Esophagus muscularis mucosa (tissue), 4 donors: Measurements from ENCODE around the gene SART1. TPM values are rescaled to one million over a fixed set of nuclear protein-coding genes. Genes with fewer than 3 reads are reported as not detected.
"Not testable (repeated sequence)": the region's sequence is repeated elsewhere in the genome, so short reads cannot be mapped to it uniquely, and the experiment has no call there.

Experiments used
- DNase-seq: peaks from one replicate; pipeline ENCODE4 v3.0.0-alpha.2; 2017; ENCODE audit errors: extremely low spot score
- H3K27ac ChIP-seq, 4 donors: fragments of 200-600 bp; sonication (generic); replicated peaks in 1 of 4; 1 replicate in 3 of 4; 2 replicates in 1 of 4; pipeline ENCODE4 v1.5.1; 2016 to 2019; ENCODE audit warnings: mild to moderate bottlenecking in 1 of 4
- H3K27me3 ChIP-seq, 4 donors: fragments of 200-600 bp; sonication (generic); one replicate each; pipeline versions ENCODE4 v1.5.1 to v1.6.0; 2016 to 2019
- H3K36me3 ChIP-seq, 4 donors: fragments of 200-600 bp; sonication (generic); one replicate each; pipeline ENCODE4 v1.5.1; 2016 to 2019
- H3K4me1 ChIP-seq, 4 donors: fragments of 200-600 bp; sonication (generic); one replicate each; pipeline ENCODE4 v1.5.1; 2016 to 2019
- H3K4me3 ChIP-seq, 4 donors: fragments of 200-600 bp; sonication (generic); 1 replicate in 2 of 4; 2 replicates in 2 of 4; pipeline ENCODE4 v1.5.1; 2016 to 2019; ENCODE audit warnings: mild to moderate bottlenecking in 4 of 4, moderate library complexity in 1 of 4
- H3K9me3 ChIP-seq, 4 donors: fragments of 200-600 bp; sonication (generic); 1 replicate in 3 of 4; 2 replicates in 1 of 4; pipeline ENCODE4 v1.5.1; 2016 to 2019
- EP300 ChIP-seq: sonication (generic); formaldehyde crosslinking; IDR thresholded peaks from one replicate; pipeline ENCODE4 v1.6.1; 2017; ENCODE audit warnings: antibody characterized with exemption
- POLR2A ChIP-seq: fragments of 450-650 bp; IDR thresholded peaks from one replicate; pipeline ENCODE4 v1.6.1; 2017; ENCODE audit warnings: antibody characterized with exemption, moderate library complexity, mild to moderate bottlenecking, low read depth
- POLR2AphosphoS5 ChIP-seq, 2 donors: sonication (generic); formaldehyde crosslinking; IDR thresholded peaks; one replicate each; pipeline ENCODE4 v1.6.1; 2017; ENCODE audit warnings: antibody characterized with exemption in 2 of 2
- WGBS: methylation state at CpG from one replicate; pipeline ENCODE4 v1.1.5; 2018; 5-methylcytosine and 5-hydroxymethylcytosine counted together
- intact Hi-C: fragments of 100-400 bp; cut with DNase I; formaldehyde crosslinking; loops from one replicate; pipeline ENCODE4 v1.15.1; 2023
- total RNA-seq, 4 donors: library from RNA; depleted of rRNA; stranded (reverse); fragments of >200 nt; gene quantifications; one replicate each; pipeline versions ENCODE4 v1.1.0 to v1.2.1, GENCODE V29; 2016
- TF ChIP-seq, protein P1 (sequence below), 3 experiments: fragments of 200-600 bp in 2 of 3; fragments of 450-650 bp in 1 of 3; sonication (generic) in 2 of 3; IDR thresholded peaks; one replicate each; pipeline ENCODE4 v1.5.1; 2017 to 2019; ENCODE audit warnings: antibody characterized with exemption in 3 of 3, mild to moderate bottlenecking in 2 of 3, moderate library complexity in 1 of 3

SART1 gene
- total RNA-seq, 4 donors from 2014 or later: 47.8 to 65.0 (median 58.7) TPM

DNA sequence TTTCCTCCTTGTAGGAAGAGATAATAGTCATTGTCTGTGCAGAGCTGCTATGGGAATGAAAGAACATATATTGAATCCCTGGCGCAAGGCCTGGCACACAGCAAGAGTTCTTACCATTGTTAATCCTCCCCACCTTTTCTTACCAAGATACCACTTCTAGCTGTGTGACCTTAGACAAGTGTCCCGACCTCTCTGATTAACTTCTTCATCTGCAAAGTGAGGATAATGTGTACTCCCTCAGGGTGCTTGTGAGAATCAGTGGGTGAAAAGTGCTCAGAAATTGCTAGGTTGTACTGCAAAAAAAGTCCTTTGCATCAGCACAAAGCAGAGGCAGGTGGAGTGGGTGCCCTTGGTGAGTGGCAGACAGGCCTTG, 46.5 kb downstream of the SART1 start:
- peaks cover 15 to 26% (median 17%) of the 10 kb centered on the region in 4 donors for H3K4me1 ChIP-seq
- WGBS: 89% methylated on average over 2 of the region's 2 CpGs
- peaks cover 0 to 28% (median 27%) of the 10 kb centered on the region in 4 donors for H3K36me3 ChIP-seq
- no peaks in the 10 kb centered on the region for H3K9me3 ChIP-seq
- H3K4me3 ChIP-seq: no peak overlapping the region
- H3K27ac ChIP-seq: no peak overlapping the region
- TF ChIP-seq EP300: no peak
- TF ChIP-seq, protein P1, sequence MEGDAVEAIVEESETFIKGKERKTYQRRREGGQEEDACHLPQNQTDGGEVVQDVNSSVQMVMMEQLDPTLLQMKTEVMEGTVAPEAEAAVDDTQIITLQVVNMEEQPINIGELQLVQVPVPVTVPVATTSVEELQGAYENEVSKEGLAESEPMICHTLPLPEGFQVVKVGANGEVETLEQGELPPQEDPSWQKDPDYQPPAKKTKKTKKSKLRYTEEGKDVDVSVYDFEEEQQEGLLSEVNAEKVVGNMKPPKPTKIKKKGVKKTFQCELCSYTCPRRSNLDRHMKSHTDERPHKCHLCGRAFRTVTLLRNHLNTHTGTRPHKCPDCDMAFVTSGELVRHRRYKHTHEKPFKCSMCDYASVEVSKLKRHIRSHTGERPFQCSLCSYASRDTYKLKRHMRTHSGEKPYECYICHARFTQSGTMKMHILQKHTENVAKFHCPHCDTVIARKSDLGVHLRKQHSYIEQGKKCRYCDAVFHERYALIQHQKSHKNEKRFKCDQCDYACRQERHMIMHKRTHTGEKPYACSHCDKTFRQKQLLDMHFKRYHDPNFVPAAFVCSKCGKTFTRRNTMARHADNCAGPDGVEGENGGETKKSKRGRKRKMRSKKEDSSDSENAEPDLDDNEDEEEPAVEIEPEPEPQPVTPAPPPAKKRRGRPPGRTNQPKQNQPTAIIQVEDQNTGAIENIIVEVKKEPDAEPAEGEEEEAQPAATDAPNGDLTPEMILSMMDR (IDR thresholded peaks at IDR 0.05): no peak
- TF ChIP-seq POLR2AphosphoS5 (IDR thresholded peaks at IDR 0.05): no peak
- TF ChIP-seq POLR2A: no peak
- H3K27me3 ChIP-seq: peaks cover 0 to 17% (median 15%) of the 10 kb centered on the region in 4 donors
- DNase-seq: no peak
- intact Hi-C loops: no loop called here

DNA sequence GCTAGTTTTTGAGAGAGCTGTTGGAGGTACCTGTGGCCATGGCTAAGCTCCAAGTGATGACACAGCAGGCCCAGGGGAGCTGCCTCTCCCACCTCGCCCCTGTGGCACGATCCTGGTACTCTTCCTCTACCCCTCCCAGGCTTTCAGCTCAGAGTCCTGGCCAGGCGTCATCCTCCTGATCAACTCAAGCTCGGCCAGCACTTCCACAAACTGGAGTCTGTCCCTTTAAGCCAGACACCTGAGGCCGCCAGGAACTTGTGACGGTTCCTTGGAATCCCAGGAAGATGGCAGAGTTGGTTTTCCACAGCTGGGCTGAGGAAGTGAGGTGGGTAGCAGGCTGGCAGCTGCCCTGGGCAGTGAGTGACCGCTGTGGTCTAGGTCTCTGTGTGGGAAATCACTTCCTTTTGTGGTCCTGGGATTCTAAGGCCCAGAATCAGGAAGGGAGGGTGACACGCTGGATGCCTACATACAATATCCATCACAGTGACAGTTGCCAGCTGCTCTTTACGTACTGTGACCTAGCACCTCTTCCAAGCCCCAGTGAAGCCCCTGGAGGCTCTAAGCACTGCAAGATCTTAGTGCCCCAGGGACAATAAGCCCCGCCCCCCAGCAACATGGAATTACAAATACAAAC, 47.1 kb downstream of the SART1 start:
- Histone ChIP-seq H3K4me3 (no peak overlapping the region), H3K27ac (no peak overlapping the region), H3K4me1 (peaks cover 10 to 21% (median 12%) of the 10 kb centered on the region in 4 donors), H3K9me3 (no peaks in the 10 kb centered on the region), H3K27me3 (peaks cover 0 to 22% (median 20%) of the 10 kb centered on the region in 4 donors), H3K36me3 (peaks cover 0 to 28% (median 25%) of the 10 kb centered on the region in 4 donors)
- TF ChIP-seq POLR2A (no peak), EP300 (no peak), POLR2AphosphoS5 (IDR thresholded peaks at IDR 0.05) (no peak)
- TF ChIP-seq, protein P1 (IDR thresholded peaks at IDR 0.05): no peak
- DNase-seq: no peak
- intact Hi-C loops: no loop called here
- WGBS: 46% methylated on average over 7 of the region's 10 CpGs

DNA sequence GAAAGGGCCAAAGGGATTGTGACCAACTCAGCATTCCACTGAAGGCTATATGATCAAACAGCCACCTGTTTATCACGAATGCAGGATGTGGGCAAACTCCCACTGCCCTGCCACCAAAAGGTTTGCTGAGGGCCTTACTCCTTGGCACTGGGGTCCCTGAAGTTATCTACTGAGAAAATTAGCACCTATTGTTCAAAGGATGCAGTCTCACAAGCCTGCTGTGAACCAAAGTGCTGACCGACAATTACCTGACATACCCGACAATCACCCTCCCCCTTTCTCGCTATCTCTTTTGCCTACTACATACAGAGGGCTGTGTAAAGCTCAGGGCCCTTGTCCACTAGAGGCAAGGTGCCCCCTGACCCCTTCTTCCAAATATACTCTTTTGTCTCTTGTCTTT, 48.5 kb downstream of the SART1 start:
- H3K9me3 ChIP-seq, DNase-seq, intact Hi-C loops, H3K27ac ChIP-seq, H3K4me3 ChIP-seq: not testable (repeated sequence)
- Histone ChIP-seq H3K36me3 (peaks cover 0 to 16% (median 11%) of the 10 kb centered on the region in 4 donors), H3K27me3 (peaks cover 0 to 34% (median 22%) of the 10 kb centered on the region in 4 donors), H3K4me1 (peaks cover 10 to 14% (median 11%) of the 10 kb centered on the region in 4 donors)
- 64% methylated on average over 4 of the region's 4 CpGs for WGBS

DNA sequence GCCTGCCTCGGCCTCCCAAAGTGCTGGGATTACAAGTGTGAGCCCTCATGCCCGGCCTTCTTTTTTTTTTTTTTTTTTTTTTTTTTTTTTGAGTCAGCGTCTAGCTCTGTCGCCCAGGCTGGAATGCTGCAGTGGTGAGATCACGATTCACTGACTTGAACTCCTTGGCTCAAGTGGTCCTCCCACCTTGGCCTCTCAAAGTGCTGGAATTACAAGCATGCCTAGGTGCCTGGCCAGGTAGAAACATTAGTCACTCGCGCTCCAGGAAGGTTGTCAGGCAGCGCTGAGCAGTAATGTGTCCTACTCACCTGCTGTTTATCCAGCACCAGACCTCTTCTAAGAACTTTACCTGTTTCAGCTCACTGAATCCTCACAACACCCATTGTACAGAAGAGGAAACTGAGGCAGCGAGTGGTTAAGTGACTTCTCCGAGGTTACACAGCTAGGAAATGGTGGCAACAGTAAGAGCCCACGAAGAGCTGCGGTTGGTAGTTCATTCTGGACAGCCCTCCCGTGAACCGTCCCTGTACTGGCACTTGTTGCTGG, 49.8 kb downstream of the SART1 start:
- H3K27me3 ChIP-seq: peaks cover 0 to 36% (median 22%) of the 10 kb centered on the region in 4 donors
- WGBS: 35% methylated on average over 9 of the region's 14 CpGs
- H3K27ac ChIP-seq: no peak overlapping the region
- H3K9me3 ChIP-seq: no peaks in the 10 kb centered on the region
- no peak for TF ChIP-seq POLR2AphosphoS5 (IDR thresholded peaks at IDR 0.05)
- TF ChIP-seq, protein P1 (IDR thresholded peaks at IDR 0.05): no peak
- TF ChIP-seq EP300: no peak
- no peak for TF ChIP-seq POLR2A
- peaks cover 10 to 14% (median 11%) of the 10 kb centered on the region in 4 donors for H3K4me1 ChIP-seq
- H3K4me3 ChIP-seq: peak overlapping the region; percentile 30 to 55 (median 32)
- intact Hi-C loops: no loop called here
- H3K36me3 ChIP-seq: peaks cover 0 to 3% (median under 1%) of the 10 kb centered on the region in 4 donors
- DNase-seq: no peak

DNA sequence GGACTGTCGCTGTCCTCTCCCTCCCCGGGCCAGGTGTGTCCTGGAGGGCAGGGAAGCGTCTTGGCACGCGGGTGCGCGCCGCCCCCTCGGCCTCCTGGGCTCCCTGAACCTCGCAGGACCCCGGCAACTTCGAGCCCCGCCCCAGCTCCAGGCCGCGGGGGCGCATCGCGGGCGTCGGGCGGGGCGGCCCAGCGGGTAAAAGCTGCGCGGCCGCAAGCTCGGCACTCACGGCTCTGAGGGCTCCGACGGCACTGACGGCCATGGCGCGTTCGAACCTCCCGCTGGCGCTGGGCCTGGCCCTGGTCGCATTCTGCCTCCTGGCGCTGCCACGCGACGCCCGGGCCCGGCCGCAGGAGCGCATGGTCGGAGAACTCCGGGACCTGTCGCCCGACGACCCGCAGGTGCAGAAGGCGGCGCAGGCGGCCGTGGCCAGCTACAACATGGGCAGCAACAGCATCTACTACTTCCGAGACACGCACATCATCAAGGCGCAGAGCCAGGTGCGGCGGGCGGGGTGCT, 50.3 kb downstream of the SART1 start, which contains the start of gene CST6:
TSS of gene CST6 (plus strand) at position 224 of the 519 bp plus-strand sequence. CDS start at position 261, 37 bp downstream.
- peaks cover 10 to 14% (median 11%) of the 10 kb centered on the region in 4 donors for H3K4me1 ChIP-seq
- H3K36me3 ChIP-seq: no peaks in the 10 kb centered on the region
- TF ChIP-seq POLR2A: no peak
- no peak for TF ChIP-seq EP300
- no peak for DNase-seq
- peak within 1 kb of the TSS; percentile 30 to 55 (median 32) for H3K4me3 ChIP-seq
- 9% methylated on average over 21 of the region's 61 CpGs for WGBS
- intact Hi-C loops: no loop called here
- H3K9me3 ChIP-seq: no peaks in the 10 kb centered on the region
- H3K27ac ChIP-seq: no peak within 1 kb of the TSS
- H3K27me3 ChIP-seq: peaks cover 0 to 36% (median 22%) of the 10 kb centered on the region in 4 donors
